Activated CD4-positive, CD25-positive, alpha-beta regulatory T cell treated with anti-CD3 and anti-CD28 coated beads, Interleukin-2, amount 50 U/mL, for 72 hours (primary cell): Measurements from ENCODE around the gene FKRP.

Experiments
- DNase-seq: peaks from one replicate; pipeline ENCODE4 v3.0.0; 2021

Gene FKRP

GRCh38 chr19:46719629-46720502 is 26.0 kb upstream of the FKRP start:
- no peak for DNase-seq

- DNase-seq = no peak
Measured at GRCh38 chr19:46720503-46721239, 25.2 kb upstream of the FKRP start.

GRCh38 chr19:46721269-46722003 is 24.4 kb upstream of the FKRP start:
- DNase-seq = no peak

- no peak for DNase-seq
Measured at GRCh38 chr19:46722004-46722380, 23.9 kb upstream of the FKRP start.

GRCh38 chr19:46722421-46723022 is 23.3 kb upstream of the FKRP start:
- no peak for DNase-seq

GRCh38 chr19:46723023-46723461 is 22.8 kb upstream of the FKRP start:
- no peak for DNase-seq

- no peak for DNase-seq
Measured at GRCh38 chr19:46723471-46723870, 22.4 kb upstream of the FKRP start.

- no peak for DNase-seq
Measured at GRCh38 chr19:46724468-46724867, 21.4 kb upstream of the FKRP start.

- DNase-seq = no peak
Measured at GRCh38 chr19:46725036-46725820, 20.6 kb upstream of the FKRP start.

GRCh38 chr19:46725859-46726393 is 19.9 kb upstream of the FKRP start:
- no peak for DNase-seq

- no peak for DNase-seq
Measured at GRCh38 chr19:46726551-46726950, 19.3 kb upstream of the FKRP start.

- DNase-seq = no peak
Measured at GRCh38 chr19:46726971-46727501, 18.8 kb upstream of the FKRP start.

GRCh38 chr19:46727757-46728156 is 18.1 kb upstream of the FKRP start:
- DNase-seq = no peak

GRCh38 chr19:46728208-46728607 is 17.6 kb upstream of the FKRP start:
- no peak for DNase-seq

- DNase-seq = peak; percentile 87
Measured at GRCh38 chr19:46728693-46729339, 17.0 kb upstream of the FKRP start.

- DNase-seq = no peak
Measured at GRCh38 chr19:46729696-46730095, 16.2 kb upstream of the FKRP start.

GRCh38 chr19:46730187-46730586 is 15.7 kb upstream of the FKRP start:
- no peak for DNase-seq

GRCh38 chr19:46730595-46730994 is 15.3 kb upstream of the FKRP start:
- DNase-seq = no peak

- no peak for DNase-seq
Measured at GRCh38 chr19:46731007-46731501, 14.8 kb upstream of the FKRP start.

- DNase-seq = no peak
Measured at GRCh38 chr19:46731584-46731983, 14.3 kb upstream of the FKRP start.
